Measurements from ENCODE around the gene TNFSF9. TPM values are rescaled to one million over a fixed set of nuclear protein-coding genes. Genes with fewer than 3 reads are reported as not detected.
"Not testable (repeated sequence)": the region's sequence is repeated elsewhere in the genome, so short reads cannot be mapped to it uniquely, and the experiment has no call there.

TNFSF9 gene
- total RNA-seq, 1 donor from 2014 or later, result 1.0 TPM

DNA sequence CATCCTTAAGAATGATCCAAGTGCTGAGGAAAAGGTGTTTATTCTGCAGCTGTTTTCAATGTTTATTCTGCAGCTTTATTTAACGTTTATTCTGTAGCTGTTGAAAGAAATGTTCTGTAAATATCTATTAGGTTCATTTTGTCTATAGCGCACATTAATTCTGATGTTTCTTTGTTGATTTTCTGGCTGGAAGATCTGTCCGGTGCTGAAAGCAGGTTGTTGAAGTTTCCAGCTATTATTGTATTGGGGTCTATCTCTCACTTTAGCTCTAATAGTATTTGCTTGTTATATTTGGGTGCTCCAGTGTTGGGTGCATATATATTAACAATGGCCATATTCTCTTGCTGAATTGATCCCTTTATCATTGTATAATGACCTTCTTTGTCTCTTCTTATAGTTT, 39.9 kb downstream of the TNFSF9 start:
- H3K27me3 ChIP-seq (ENCODE audit: control insufficient read depth in 3 of 3, insufficient read depth in 3 of 3, low read length in 3 of 3), result peaks cover 6 to 7% (median 6%) of the 10 kb centered on the region in 3 donors
- H3K9me3 ChIP-seq (ENCODE audit: control insufficient read depth in 3 of 3, low read length in 3 of 3), result peaks cover 0 to 4% (median 2%) of the 10 kb centered on the region in 3 donors
- H3K36me3 ChIP-seq (ENCODE audit: control insufficient read depth in 3 of 3, insufficient read depth in 3 of 3, low read length in 3 of 3), result no peaks in the 10 kb centered on the region
- no peak overlapping the region for H3K9ac ChIP-seq (ENCODE audit: low read depth in 1 of 3, low read length in 3 of 3)
- H3K4me1 ChIP-seq (ENCODE audit: control insufficient read depth in 3 of 3, insufficient read depth in 3 of 3, low read length in 3 of 3), result no peaks in the 10 kb centered on the region
- H3K4me3 ChIP-seq (ENCODE audit: low read length in 3 of 3), result no peak overlapping the region
- H3K27ac ChIP-seq (ENCODE audit: low read depth, low read length), result no peak overlapping the region

GRCh38 chr19:6571167-6571566, 40.3 kb downstream of the TNFSF9 start:
- peaks cover 6 to 7% (median 6%) of the 10 kb centered on the region in 3 donors for H3K27me3 ChIP-seq (ENCODE audit: control insufficient read depth in 3 of 3, insufficient read depth in 3 of 3, low read length in 3 of 3)
- no peaks in the 10 kb centered on the region for H3K36me3 ChIP-seq (ENCODE audit: control insufficient read depth in 3 of 3, insufficient read depth in 3 of 3, low read length in 3 of 3)
- no peaks in the 10 kb centered on the region for H3K4me1 ChIP-seq (ENCODE audit: control insufficient read depth in 3 of 3, insufficient read depth in 3 of 3, low read length in 3 of 3)
- H3K9me3 ChIP-seq (ENCODE audit: control insufficient read depth in 3 of 3, low read length in 3 of 3), result peaks cover 0 to 4% (median 2%) of the 10 kb centered on the region in 3 donors
- no peak overlapping the region for H3K27ac ChIP-seq (ENCODE audit: low read depth, low read length)
- no peak overlapping the region for H3K4me3 ChIP-seq (ENCODE audit: low read length in 3 of 3)
- no peak overlapping the region for H3K9ac ChIP-seq (ENCODE audit: low read depth in 1 of 3, low read length in 3 of 3)

DNA sequence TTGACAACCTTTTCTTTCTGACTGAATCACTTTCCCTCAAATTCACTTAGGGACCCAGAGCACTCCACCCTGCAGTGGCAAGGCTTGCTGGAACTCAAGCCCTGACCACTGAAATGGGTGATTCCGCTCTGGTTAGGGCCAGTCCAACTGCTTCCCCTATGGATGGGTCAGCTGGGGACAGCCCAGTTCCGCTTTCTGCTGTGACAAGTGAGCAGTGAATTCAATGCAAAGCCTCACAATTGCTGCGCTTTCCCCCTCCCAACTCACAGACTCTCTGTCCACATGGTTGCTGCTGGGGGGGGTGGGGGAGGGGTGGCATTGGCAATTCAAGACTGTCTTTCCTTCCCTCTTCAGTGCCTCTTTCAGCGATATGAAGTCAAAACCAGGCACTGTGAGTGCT, 41.4 kb downstream of the TNFSF9 start:
- Histone ChIP-seq H3K27me3 (ENCODE audit: control insufficient read depth in 3 of 3, insufficient read depth in 3 of 3, low read length in 3 of 3) (peaks cover 6 to 7% (median 6%) of the 10 kb centered on the region in 3 donors), H3K27ac (ENCODE audit: low read depth, low read length) (no peak overlapping the region), H3K9me3 (ENCODE audit: control insufficient read depth in 3 of 3, low read length in 3 of 3) (peaks cover 0 to 4% (median 2%) of the 10 kb centered on the region in 3 donors), H3K9ac (ENCODE audit: low read depth in 1 of 3, low read length in 3 of 3) (no peak overlapping the region), H3K4me1 (ENCODE audit: control insufficient read depth in 3 of 3, insufficient read depth in 3 of 3, low read length in 3 of 3) (peaks cover 0 to 2% (median 0%) of the 10 kb centered on the region in 3 donors), H3K4me3 (ENCODE audit: low read length in 3 of 3) (no peak overlapping the region), H3K36me3 (ENCODE audit: control insufficient read depth in 3 of 3, insufficient read depth in 3 of 3, low read length in 3 of 3) (no peaks in the 10 kb centered on the region)

DNA sequence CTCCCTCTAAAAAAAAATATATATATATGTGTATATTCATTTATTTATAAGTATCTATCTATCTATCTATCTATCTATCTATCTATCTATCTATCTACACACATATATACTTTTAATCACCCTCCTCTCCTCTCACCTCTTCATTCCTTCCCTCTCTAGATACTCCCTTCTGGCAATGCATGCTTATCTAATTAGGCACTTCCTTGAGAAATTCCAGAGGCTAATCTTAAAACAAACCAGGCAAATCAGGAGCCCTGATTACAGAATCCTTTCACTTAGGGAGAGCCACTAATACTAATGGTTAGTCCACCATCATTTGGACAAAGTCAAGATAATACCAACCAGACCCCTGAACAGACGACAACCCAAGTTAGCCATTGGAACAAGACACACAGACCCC, 42.5 kb downstream of the TNFSF9 start:
- Histone ChIP-seq H3K27me3 (ENCODE audit: control insufficient read depth in 3 of 3, insufficient read depth in 3 of 3, low read length in 3 of 3) (peaks cover 3 to 6% (median 6%) of the 10 kb centered on the region in 3 donors), H3K36me3 (ENCODE audit: control insufficient read depth in 3 of 3, insufficient read depth in 3 of 3, low read length in 3 of 3) (no peaks in the 10 kb centered on the region), H3K4me1 (ENCODE audit: control insufficient read depth in 3 of 3, insufficient read depth in 3 of 3, low read length in 3 of 3) (peaks cover 0 to 7% (median 0%) of the 10 kb centered on the region in 3 donors), H3K9ac (ENCODE audit: low read depth in 1 of 3, low read length in 3 of 3) (no peak overlapping the region), H3K9me3 (ENCODE audit: control insufficient read depth in 3 of 3, low read length in 3 of 3) (peaks cover 0 to 4% (median 0%) of the 10 kb centered on the region in 3 donors), H3K27ac (ENCODE audit: low read depth, low read length) (no peak overlapping the region), H3K4me3 (ENCODE audit: low read length in 3 of 3) (no peak overlapping the region)

- Histone ChIP-seq H3K4me3 (ENCODE audit: low read length in 3 of 3) (no peak overlapping the region), H3K27me3 (ENCODE audit: control insufficient read depth in 3 of 3, insufficient read depth in 3 of 3, low read length in 3 of 3) (peaks cover 3 to 6% (median 6%) of the 10 kb centered on the region in 3 donors), H3K4me1 (ENCODE audit: control insufficient read depth in 3 of 3, insufficient read depth in 3 of 3, low read length in 3 of 3) (peaks cover 0 to 7% (median 0%) of the 10 kb centered on the region in 3 donors), H3K27ac (ENCODE audit: low read depth, low read length) (no peak overlapping the region), H3K36me3 (ENCODE audit: control insufficient read depth in 3 of 3, insufficient read depth in 3 of 3, low read length in 3 of 3) (no peaks in the 10 kb centered on the region), H3K9me3 (ENCODE audit: control insufficient read depth in 3 of 3, low read length in 3 of 3) (no peaks in the 10 kb centered on the region), H3K9ac (ENCODE audit: low read depth in 1 of 3, low read length in 3 of 3) (no peak overlapping the region)
Measured at GRCh38 chr19:6576869-6577475, 46.1 kb downstream of the TNFSF9 start.

- H3K9ac ChIP-seq (ENCODE audit: low read depth in 1 of 3, low read length in 3 of 3), result no peak overlapping the region
- H3K27ac ChIP-seq (ENCODE audit: low read depth, low read length), result no peak overlapping the region
- peaks cover 0 to 3% (median 2%) of the 10 kb centered on the region in 3 donors for H3K27me3 ChIP-seq (ENCODE audit: control insufficient read depth in 3 of 3, insufficient read depth in 3 of 3, low read length in 3 of 3)
- H3K9me3 ChIP-seq (ENCODE audit: control insufficient read depth in 3 of 3, low read length in 3 of 3), result no peaks in the 10 kb centered on the region
- H3K4me1 ChIP-seq (ENCODE audit: control insufficient read depth in 3 of 3, insufficient read depth in 3 of 3, low read length in 3 of 3), result peaks cover 0 to 7% (median 0%) of the 10 kb centered on the region in 3 donors
- H3K36me3 ChIP-seq (ENCODE audit: control insufficient read depth in 3 of 3, insufficient read depth in 3 of 3, low read length in 3 of 3), result no peaks in the 10 kb centered on the region
- no peak overlapping the region for H3K4me3 ChIP-seq (ENCODE audit: low read length in 3 of 3)
Measured at GRCh38 chr19:6577476-6578125, 46.8 kb downstream of the TNFSF9 start.

DNA sequence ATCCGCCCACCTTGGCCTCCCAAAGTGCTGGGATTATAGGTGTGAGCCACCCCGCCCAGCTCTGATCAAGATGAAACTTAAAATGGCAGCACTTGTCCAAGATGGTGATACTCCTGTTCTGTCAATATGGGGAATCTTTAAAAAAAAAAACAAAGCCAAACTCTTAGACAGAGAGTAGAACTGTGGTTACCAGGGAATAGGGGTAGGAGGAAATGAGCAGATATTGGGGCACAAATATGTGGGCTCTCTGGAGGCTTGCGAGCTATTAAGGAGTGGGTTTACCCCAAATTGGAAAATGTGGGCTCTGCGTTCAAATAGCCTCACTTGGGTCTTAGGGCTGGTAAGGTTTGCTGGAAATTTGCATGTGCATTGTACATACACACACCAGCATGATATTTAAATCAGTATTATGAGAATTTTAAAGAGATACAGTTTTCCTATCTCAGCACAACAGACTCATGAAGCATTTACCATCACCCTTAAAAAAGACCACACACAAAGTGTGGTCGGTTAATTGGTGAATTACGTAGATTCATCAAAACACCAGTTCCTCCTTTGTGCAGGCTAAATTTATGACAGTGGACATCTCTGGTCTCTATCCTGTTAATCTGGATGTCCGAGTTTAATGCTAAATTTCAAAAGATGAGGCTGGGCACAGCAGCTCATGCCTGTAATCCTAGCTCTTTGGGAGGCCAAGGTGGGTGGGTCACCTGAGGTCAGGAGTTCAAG, 48.8 kb downstream of the TNFSF9 start:
- Histone ChIP-seq H3K4me1 (ENCODE audit: control insufficient read depth in 3 of 3, insufficient read depth in 3 of 3, low read length in 3 of 3) (peaks cover 0 to 7% (median 0%) of the 10 kb centered on the region in 3 donors), H3K27me3 (ENCODE audit: control insufficient read depth in 3 of 3, insufficient read depth in 3 of 3, low read length in 3 of 3) (peaks cover 4 to 8% (median 6%) of the 10 kb centered on the region in 3 donors), H3K9me3 (ENCODE audit: control insufficient read depth in 3 of 3, low read length in 3 of 3) (no peaks in the 10 kb centered on the region), H3K9ac (ENCODE audit: low read depth in 1 of 3, low read length in 3 of 3) (no peak overlapping the region), H3K4me3 (ENCODE audit: low read length in 3 of 3) (no peak overlapping the region), H3K27ac (ENCODE audit: low read depth, low read length) (no peak overlapping the region), H3K36me3 (ENCODE audit: control insufficient read depth in 3 of 3, insufficient read depth in 3 of 3, low read length in 3 of 3) (no peaks in the 10 kb centered on the region)

GRCh38 chr19:6580313-6580712, 49.5 kb downstream of the TNFSF9 start:
- Histone ChIP-seq H3K4me1 (ENCODE audit: control insufficient read depth in 3 of 3, insufficient read depth in 3 of 3, low read length in 3 of 3) (peaks cover 0 to 7% (median 0%) of the 10 kb centered on the region in 3 donors), H3K9me3 (ENCODE audit: control insufficient read depth in 3 of 3, low read length in 3 of 3) (no peaks in the 10 kb centered on the region), H3K4me3 (ENCODE audit: low read length in 3 of 3) (no peak overlapping the region), H3K27me3 (ENCODE audit: control insufficient read depth in 3 of 3, insufficient read depth in 3 of 3, low read length in 3 of 3) (peaks cover 8 to 11% (median 11%) of the 10 kb centered on the region in 3 donors), H3K27ac (ENCODE audit: low read depth, low read length) (no peak overlapping the region), H3K9ac (ENCODE audit: low read depth in 1 of 3, low read length in 3 of 3) (no peak overlapping the region), H3K36me3 (ENCODE audit: control insufficient read depth in 3 of 3, insufficient read depth in 3 of 3, low read length in 3 of 3) (no peaks in the 10 kb centered on the region)

- H3K36me3 ChIP-seq (ENCODE audit: control insufficient read depth in 3 of 3, insufficient read depth in 3 of 3, low read length in 3 of 3); H3K4me3 ChIP-seq (ENCODE audit: low read length in 3 of 3); H3K9me3 ChIP-seq (ENCODE audit: control insufficient read depth in 3 of 3, low read length in 3 of 3); H3K9ac ChIP-seq (ENCODE audit: low read depth in 1 of 3, low read length in 3 of 3); H3K4me1 ChIP-seq (ENCODE audit: control insufficient read depth in 3 of 3, insufficient read depth in 3 of 3, low read length in 3 of 3); H3K27ac ChIP-seq (ENCODE audit: low read depth, low read length): not testable (repeated sequence)
- H3K27me3 ChIP-seq (ENCODE audit: control insufficient read depth in 3 of 3, insufficient read depth in 3 of 3, low read length in 3 of 3), result peaks cover 27 to 33% (median 32%) of the 10 kb centered on the region in 3 donors
Measured at GRCh38 chr19:6582515-6583484, 52.0 kb downstream of the TNFSF9 start.

Measured in skeletal muscle tissue (tissue), 4 donors.